Mesothelial cell of epicardium (in vitro differentiated cells): ENCODE measurements around the gene ZDHHC20. TPM values are rescaled to one million over a fixed set of nuclear protein-coding genes. Genes with fewer than 3 reads are reported as not detected.
A peak's percentile ranks its signal among the peaks of the same experiment; 100 is the strongest.

Source experiments
- DNase-seq, 2 experiments: peaks; one replicate each; pipeline ENCODE4 v3.0.0; 2021; ENCODE audit warnings: low spot score in 2 of 2; ENCODE audit not compliant: unreplicated experiment in 2 of 2
- H3K27ac Mint-ChIP-seq: 2 replicates; pipeline ENCODE4 v1.8.0; 2021; ENCODE audit warnings: mixed read lengths
- H3K27me3 Mint-ChIP-seq: 2 replicates; pipeline ENCODE4 v1.8.0; 2021; ENCODE audit warnings: low read depth, mixed read lengths
- H3K36me3 Mint-ChIP-seq: 2 replicates; pipeline ENCODE4 v1.8.0; 2021; ENCODE audit warnings: mixed read lengths
- H3K4me1 Mint-ChIP-seq: 2 replicates; pipeline ENCODE4 v1.8.0; 2021; ENCODE audit warnings: mixed read lengths
- H3K4me3 Mint-ChIP-seq: 2 replicates; pipeline ENCODE4 v1.8.0; 2021; ENCODE audit warnings: mild to moderate bottlenecking, moderate library complexity, mixed read lengths
- H3K9me3 Mint-ChIP-seq: 2 replicates; pipeline ENCODE4 v1.8.0; 2021; ENCODE audit warnings: mixed read lengths
- total RNA-seq: library from RNA; stranded (reverse); gene quantifications from 3 replicates; pipeline ENCODE4 v1.2.1, GENCODE V29; 2021
- TF ChIP-seq, protein P1 (sequence below): fragments of 200-600 bp; sonication (generic); IDR thresholded peaks from one replicate; pipeline ENCODE4 v1.5.0; 2021; ENCODE audit warnings: antibody characterized with exemption; ENCODE audit not compliant: unreplicated experiment

Gene ZDHHC20
- 60.7 to 66.8 TPM (median 64.6 TPM) in 3 replicates for total RNA-seq

DNA sequence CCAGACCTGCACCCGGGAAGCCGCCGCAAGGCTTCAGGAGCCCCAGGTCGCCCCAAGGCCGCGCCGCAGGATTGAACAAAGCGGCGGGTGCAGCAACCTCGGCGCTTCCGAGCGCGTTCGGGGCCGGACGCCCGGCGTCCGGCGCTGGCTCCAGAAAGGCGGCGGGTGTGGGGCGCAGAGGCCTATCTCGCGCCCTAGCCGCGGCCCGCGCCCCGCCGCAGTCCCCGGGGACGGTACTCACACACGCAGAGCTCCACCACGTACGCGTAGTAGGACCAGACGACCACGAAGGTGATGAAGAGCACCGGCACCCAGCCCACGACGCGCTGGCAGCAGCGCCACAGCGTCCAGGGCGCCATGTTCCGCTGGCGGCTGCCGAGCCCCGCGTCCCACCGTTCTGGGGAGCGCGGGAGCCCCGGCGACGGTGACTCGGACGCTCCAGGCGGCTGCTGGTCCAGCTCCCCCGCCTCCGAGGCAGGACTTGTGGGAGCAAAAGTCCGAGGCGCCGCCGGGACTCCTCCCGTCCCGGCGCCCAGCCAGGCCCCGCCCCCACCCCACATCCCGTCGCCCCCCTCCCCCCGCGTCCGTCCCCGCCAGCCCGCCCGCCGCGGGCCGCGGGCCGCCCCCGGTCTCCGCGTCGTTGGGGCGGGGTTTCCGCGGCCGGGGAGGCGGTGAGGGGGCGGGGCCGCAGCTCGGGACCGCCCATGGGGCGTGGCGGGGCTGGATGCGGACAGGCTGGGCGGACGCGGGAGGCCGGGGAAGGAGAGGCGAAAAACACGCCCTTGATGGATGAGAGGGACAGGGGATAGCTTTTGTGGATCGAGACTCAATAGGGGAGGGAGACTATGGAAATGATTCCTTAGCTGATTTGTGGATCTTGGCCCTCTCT lies at the start of gene ZDHHC20:
Gene ZDHHC20 (minus strand): TSS at position 491 of the 889 bp plus-strand sequence. CDS start 132 bp downstream, at position 359.
- TF ChIP-seq, protein P1, sequence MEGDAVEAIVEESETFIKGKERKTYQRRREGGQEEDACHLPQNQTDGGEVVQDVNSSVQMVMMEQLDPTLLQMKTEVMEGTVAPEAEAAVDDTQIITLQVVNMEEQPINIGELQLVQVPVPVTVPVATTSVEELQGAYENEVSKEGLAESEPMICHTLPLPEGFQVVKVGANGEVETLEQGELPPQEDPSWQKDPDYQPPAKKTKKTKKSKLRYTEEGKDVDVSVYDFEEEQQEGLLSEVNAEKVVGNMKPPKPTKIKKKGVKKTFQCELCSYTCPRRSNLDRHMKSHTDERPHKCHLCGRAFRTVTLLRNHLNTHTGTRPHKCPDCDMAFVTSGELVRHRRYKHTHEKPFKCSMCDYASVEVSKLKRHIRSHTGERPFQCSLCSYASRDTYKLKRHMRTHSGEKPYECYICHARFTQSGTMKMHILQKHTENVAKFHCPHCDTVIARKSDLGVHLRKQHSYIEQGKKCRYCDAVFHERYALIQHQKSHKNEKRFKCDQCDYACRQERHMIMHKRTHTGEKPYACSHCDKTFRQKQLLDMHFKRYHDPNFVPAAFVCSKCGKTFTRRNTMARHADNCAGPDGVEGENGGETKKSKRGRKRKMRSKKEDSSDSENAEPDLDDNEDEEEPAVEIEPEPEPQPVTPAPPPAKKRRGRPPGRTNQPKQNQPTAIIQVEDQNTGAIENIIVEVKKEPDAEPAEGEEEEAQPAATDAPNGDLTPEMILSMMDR = no peak
- Mint-ChIP-seq H3K27ac (peak within 1 kb of the TSS; percentile 83), H3K36me3 (peaks cover 11% of the 10 kb centered on the region), H3K4me1 (peaks cover 17% of the 10 kb centered on the region), H3K9me3 (peaks cover 6% of the 10 kb centered on the region), H3K27me3 (no peaks in the 10 kb centered on the region), H3K4me3 (peak within 1 kb of the TSS; percentile 87)
- peak; percentile 88 to 94 for DNase-seq

GRCh38 chr13:21504379-21504778 lies 45.3 kb upstream of the ZDHHC20 start:
- Mint-ChIP-seq H3K4me3 (no peak overlapping the region), H3K9me3 (peaks cover 3% of the 10 kb centered on the region), H3K4me1 (no peaks in the 10 kb centered on the region), H3K36me3 (peaks cover 27% of the 10 kb centered on the region), H3K27ac (no peak overlapping the region), H3K27me3 (no peaks in the 10 kb centered on the region)
- no peak for DNase-seq
- TF ChIP-seq, protein P1 = no peak

- Mint-ChIP-seq H3K27me3 (no peaks in the 10 kb centered on the region), H3K27ac (no peak overlapping the region), H3K4me1 (no peaks in the 10 kb centered on the region), H3K9me3 (peaks cover 3% of the 10 kb centered on the region), H3K4me3 (no peak overlapping the region), H3K36me3 (peaks cover 25% of the 10 kb centered on the region)
- TF ChIP-seq, protein P1 = no peak
- DNase-seq = no peak
Observed at GRCh38 chr13:21501686-21502085, 42.6 kb upstream of the ZDHHC20 start.

DNA sequence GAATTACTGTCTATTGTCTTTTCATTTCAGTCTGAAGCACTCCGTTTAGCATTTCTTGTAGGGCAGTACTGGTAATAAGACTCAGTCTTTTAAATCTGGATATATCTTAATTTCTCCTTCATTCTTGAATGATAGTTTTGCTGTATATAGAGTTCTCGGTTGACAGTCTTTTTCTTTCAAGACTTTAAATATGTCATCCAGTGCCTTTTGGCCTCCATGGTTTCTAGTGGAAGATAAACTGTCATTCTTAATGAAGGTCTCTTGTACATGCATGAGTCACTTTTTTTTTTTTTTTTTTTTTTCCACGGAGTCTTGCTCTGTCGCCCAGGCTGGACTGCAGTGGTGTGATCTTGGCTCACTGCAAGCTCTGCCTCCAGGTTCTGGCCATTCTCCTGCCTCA lies 27.2 kb upstream of the ZDHHC20 start:
- Mint-ChIP-seq H3K36me3 (peaks cover 43% of the 10 kb centered on the region), H3K27ac (no peak overlapping the region), H3K4me1 (no peaks in the 10 kb centered on the region), H3K27me3 (peaks cover 3% of the 10 kb centered on the region), H3K4me3 (no peak overlapping the region), H3K9me3 (peaks cover 43% of the 10 kb centered on the region)
- TF ChIP-seq, protein P1 = no peak
- DNase-seq = no peak

DNA sequence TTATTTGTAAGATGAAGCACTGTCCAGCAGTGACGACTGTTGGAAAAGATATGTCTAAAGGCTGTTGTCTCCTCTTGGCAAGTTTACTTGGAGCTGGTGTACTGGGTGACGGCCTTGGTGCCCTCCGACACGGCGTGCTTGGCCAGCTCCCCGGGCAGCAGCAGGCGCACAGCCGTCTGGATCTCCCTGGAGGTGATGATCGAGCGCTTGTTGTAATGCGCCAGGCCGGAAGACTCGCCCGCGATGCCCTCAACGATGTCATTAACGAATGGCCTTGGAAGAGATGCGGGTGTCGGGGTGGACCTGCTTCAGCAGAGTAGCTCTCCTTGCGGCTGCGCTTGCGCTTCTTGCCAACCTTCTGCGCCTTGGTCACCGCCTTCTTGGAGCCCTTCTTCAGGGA lies 24.6 kb upstream of the ZDHHC20 start:
- no peak for DNase-seq
- Mint-ChIP-seq H3K27ac (no peak overlapping the region), H3K4me3 (no peak overlapping the region), H3K27me3 (peaks cover 5% of the 10 kb centered on the region), H3K4me1 (no peaks in the 10 kb centered on the region), H3K9me3 (peaks cover 29% of the 10 kb centered on the region), H3K36me3 (peaks cover 21% of the 10 kb centered on the region)
- TF ChIP-seq, protein P1 = no peak
